HG03045 (cell line): ENCODE data around the gene TLR6.
A peak's percentile ranks its signal among the peaks of the same experiment; 100 is the strongest.

Source experiments
- ATAC-seq: cut with Tn5 transposase; IDR thresholded peaks from one replicate; pipeline ENCODE4 v1.9.1; 2021; ENCODE audit warnings: mild to moderate bottlenecking, moderate library complexity; ENCODE audit not compliant: unreplicated experiment

Gene TLR6

GRCh38 chr4:38856524-38857337 lies at the start of gene TLR6:
TSS of gene TLR6 (minus strand) at chr4:38856817. CDS start at chr4:38829473, 27,344 bp downstream.
- ATAC-seq, result peak; percentile 51

GRCh38 chr4:38905652-38906385 lies 49.2 kb upstream of the TLR6 start:
- no peak for ATAC-seq

GRCh38 chr4:38904682-38905081 lies 48.1 kb upstream of the TLR6 start:
- no peak for ATAC-seq

GRCh38 chr4:38904090-38904666 lies 47.6 kb upstream of the TLR6 start:
- no peak for ATAC-seq

GRCh38 chr4:38902695-38903094 lies 46.1 kb upstream of the TLR6 start:
- ATAC-seq, result no peak

GRCh38 chr4:38902221-38902620 lies 45.6 kb upstream of the TLR6 start:
- no peak for ATAC-seq

- no peak for ATAC-seq
Measured at GRCh38 chr4:38898245-38898644, 41.6 kb upstream of the TLR6 start.

- no peak for ATAC-seq
Measured at GRCh38 chr4:38896940-38897339, 40.3 kb upstream of the TLR6 start.

- ATAC-seq, result no peak
Measured at GRCh38 chr4:38894322-38894982, 37.8 kb upstream of the TLR6 start.

GRCh38 chr4:38891051-38891983 lies 34.7 kb upstream of the TLR6 start:
- ATAC-seq, result no peak

- ATAC-seq, result no peak
Measured at GRCh38 chr4:38889143-38889542, 32.5 kb upstream of the TLR6 start.

- no peak for ATAC-seq
Measured at GRCh38 chr4:38884254-38884653, 27.6 kb upstream of the TLR6 start.

GRCh38 chr4:38876636-38877035 lies 20.0 kb upstream of the TLR6 start:
- no peak for ATAC-seq

GRCh38 chr4:38873290-38873944 lies 16.8 kb upstream of the TLR6 start:
- ATAC-seq, result no peak

- ATAC-seq, result no peak
Measured at GRCh38 chr4:38872620-38873019, 16.0 kb upstream of the TLR6 start.

GRCh38 chr4:38871593-38871992 lies 15.0 kb upstream of the TLR6 start:
- no peak for ATAC-seq

- no peak for ATAC-seq
Measured at GRCh38 chr4:38870098-38870808, 13.6 kb upstream of the TLR6 start.

- ATAC-seq, result no peak
Measured at GRCh38 chr4:38869511-38869910, 12.9 kb upstream of the TLR6 start.
